ENCODE measurements around the gene SPOCK1. TPM values are rescaled to one million over a fixed set of nuclear protein-coding genes. Genes with fewer than 3 reads are reported as not detected.
"Not testable (repeated sequence)": the region's sequence is repeated elsewhere in the genome, so short reads cannot be mapped to it uniquely, and the experiment has no call there.

Gene SPOCK1
- not detected in 2 replicates for total RNA-seq

DNA sequence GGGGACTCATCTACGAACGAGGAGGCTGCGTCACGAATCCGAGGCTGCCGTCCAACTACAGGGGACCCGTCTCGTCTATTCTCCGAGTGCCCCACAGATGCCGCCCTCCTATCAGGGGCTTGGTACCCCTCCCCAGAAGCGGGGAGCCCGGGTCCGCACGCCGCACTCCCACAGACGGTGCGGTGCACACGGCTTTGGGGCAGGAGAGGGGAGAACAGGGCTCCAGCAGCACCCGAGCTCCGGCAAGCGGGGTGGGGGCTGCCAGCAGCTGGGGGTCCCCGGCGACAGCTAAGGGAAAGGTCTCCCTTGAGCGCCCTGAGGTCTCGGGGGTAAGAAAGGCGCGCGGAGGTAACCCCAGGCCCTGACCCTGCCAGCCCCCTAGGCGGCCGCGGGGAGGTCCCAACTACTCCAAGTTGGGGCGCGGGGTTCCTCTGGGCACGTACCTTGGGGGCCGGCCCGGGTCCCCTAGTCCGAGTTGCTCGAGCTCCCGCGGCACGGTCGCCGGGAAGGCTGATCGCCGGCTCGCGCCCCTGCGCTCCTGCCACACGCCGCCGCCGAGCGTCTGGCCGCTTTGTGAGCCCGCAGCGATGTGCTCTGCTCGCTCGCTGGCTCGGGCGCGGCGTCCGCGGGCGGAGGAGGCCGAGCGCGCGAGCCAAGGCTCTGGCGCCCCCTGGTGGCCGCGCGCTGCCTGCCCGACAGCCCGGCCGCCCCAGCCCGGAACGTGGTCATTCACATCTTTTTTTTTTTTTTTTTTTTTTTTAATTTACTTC is at the start of gene SPOCK1:
TSS of gene SPOCK1 (minus strand) at position 591 of the 770 bp plus-strand sequence.
- H3K27ac Mint-ChIP-seq = no peak within 1 kb of the TSS
- no peaks in the 10 kb centered on the region for H3K4me1 Mint-ChIP-seq (ENCODE audit: low read depth)
- intact Hi-C loops (cut with micrococcal nuclease) = loop anchor here (1.0 kb wide), 1 partner anchor 179 kb away; no protein-coding TSS in a partner anchor
- no peaks in the 10 kb centered on the region for H3K36me3 Mint-ChIP-seq (ENCODE audit: low read depth)
- no peaks in the 10 kb centered on the region for H3K9me3 Mint-ChIP-seq
- H3K27me3 Mint-ChIP-seq (ENCODE audit: low read depth) = peaks cover 31% of the 10 kb centered on the region
- peak; percentile 49 for DNase-seq (ENCODE audit: low spot score)
- no peak within 1 kb of the TSS for H3K4me3 Mint-ChIP-seq (ENCODE audit: low read depth)

DNA sequence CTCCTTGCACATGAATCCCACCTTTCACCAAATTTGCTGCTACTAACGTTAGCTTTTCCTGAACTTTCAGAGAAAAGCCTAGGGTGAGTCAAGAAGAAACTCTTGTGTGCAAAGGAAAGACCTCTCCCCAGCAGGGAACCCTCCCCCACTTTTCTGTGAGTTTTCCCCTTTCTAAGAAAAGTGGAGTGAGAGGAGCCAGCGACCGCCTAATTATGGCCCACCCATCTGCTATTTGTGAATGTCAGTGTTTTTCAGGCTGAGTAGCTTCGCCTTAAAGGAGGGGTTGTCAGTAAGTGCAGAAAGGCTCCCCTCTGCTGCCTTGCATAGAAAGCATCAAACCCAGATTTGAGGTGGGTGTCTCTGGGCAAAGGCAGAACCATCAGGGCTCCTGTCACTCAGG is 46.8 kb upstream of the SPOCK1 start:
- no peak for DNase-seq (ENCODE audit: low spot score)
- Mint-ChIP-seq H3K27me3 (ENCODE audit: low read depth) (no peaks in the 10 kb centered on the region), H3K27ac (no peak overlapping the region), H3K4me1 (ENCODE audit: low read depth) (no peaks in the 10 kb centered on the region), H3K9me3 (peaks cover 9% of the 10 kb centered on the region), H3K36me3 (ENCODE audit: low read depth) (no peaks in the 10 kb centered on the region), H3K4me3 (ENCODE audit: low read depth) (no peak overlapping the region)
- intact Hi-C loops (cut with micrococcal nuclease) = no loop called here

DNA sequence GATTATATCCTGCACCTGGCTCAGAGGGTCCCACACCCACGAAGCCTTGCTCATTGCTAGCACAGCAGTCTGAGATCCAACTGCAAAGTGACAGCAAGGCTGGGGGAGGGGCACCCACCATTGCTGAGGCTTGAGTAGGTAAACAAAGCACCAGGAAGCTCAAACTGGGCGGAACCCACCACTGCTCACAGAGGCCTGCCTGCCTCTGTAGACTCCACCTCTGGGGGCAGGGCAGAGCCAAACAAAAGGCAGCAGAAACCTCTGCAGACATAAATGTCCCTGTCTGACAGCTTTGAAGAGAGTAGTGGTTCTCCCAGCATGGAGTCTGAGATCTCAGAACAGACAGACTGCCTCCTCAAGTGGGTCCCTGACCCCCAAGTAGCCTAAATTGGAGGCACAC is 36.3 kb upstream of the SPOCK1 start:
- H3K27me3 Mint-ChIP-seq (ENCODE audit: low read depth); H3K4me3 Mint-ChIP-seq (ENCODE audit: low read depth); intact Hi-C loops (cut with micrococcal nuclease); H3K27ac Mint-ChIP-seq; H3K4me1 Mint-ChIP-seq (ENCODE audit: low read depth); H3K36me3 Mint-ChIP-seq (ENCODE audit: low read depth); DNase-seq (ENCODE audit: low spot score); H3K9me3 Mint-ChIP-seq: not testable (repeated sequence)

DNA sequence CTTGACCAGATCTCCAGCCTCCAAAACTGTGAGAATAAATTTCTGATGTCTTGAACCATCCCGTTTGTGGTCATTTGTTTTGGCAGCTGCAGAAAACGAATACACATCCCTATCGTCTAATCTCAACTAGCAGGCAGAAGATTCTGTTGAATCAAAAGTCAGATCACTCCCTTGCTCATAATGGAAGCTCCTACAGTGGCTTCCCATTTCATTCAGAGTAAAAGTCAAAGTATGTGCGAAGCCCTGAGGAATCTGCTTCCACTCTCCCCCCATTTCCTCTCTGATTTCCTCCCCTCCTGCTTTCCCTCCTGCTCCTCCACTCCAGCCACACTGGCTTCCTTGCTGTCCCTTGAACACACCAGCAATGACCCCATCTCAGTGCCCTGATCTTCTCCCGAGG is 34.8 kb upstream of the SPOCK1 start:
- no peak for DNase-seq (ENCODE audit: low spot score)
- Mint-ChIP-seq H3K27ac (no peak overlapping the region), H3K36me3 (ENCODE audit: low read depth) (no peaks in the 10 kb centered on the region), H3K27me3 (ENCODE audit: low read depth) (no peaks in the 10 kb centered on the region), H3K4me1 (ENCODE audit: low read depth) (no peaks in the 10 kb centered on the region), H3K4me3 (ENCODE audit: low read depth) (no peak overlapping the region), H3K9me3 (no peaks in the 10 kb centered on the region)
- intact Hi-C loops (cut with micrococcal nuclease) = no loop called here

DNA sequence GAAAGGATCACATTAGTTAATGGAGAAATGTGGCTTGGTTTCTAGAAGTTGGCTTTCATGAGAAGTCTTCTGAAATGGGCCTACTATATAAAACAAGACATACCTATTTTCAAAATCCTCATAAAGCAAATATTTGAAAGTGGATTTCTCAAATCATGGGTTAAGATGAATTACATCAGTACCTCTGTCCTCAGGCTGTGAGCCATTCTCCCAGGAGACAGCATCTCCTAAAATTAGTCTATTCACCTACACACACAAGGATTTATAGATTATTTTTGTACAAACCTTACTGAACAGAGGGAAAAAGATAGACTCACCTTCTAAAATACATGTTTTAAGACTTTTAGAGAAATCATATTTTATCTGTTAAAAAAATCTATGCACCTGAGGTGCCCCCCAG is 32.1 kb upstream of the SPOCK1 start:
- intact Hi-C loops (cut with micrococcal nuclease) = no loop called here
- Mint-ChIP-seq H3K27me3 (ENCODE audit: low read depth) (no peaks in the 10 kb centered on the region), H3K9me3 (no peaks in the 10 kb centered on the region), H3K27ac (no peak overlapping the region), H3K36me3 (ENCODE audit: low read depth) (no peaks in the 10 kb centered on the region), H3K4me1 (ENCODE audit: low read depth) (no peaks in the 10 kb centered on the region), H3K4me3 (ENCODE audit: low read depth) (no peak overlapping the region)
- no peak for DNase-seq (ENCODE audit: low spot score)

DNA sequence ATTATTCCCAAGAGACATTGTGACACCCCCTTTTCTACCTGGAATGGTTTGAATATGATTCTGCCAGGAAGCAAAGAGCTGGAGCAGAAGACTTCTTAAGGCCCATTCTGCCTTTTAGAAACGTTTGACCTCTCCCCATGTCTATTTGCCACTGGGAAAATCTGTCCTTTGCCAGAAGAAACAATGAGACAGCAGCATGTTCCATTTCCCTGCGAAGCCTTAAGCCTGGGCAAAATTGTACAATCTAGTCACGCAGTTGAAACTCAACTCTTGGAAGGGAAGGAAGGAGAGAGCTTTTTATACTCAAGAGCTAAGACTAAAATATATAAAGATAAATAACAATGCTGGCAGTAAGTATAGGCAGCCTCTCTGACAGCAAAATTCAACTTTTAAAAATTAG is 22.1 kb upstream of the SPOCK1 start:
- H3K4me3 Mint-ChIP-seq (ENCODE audit: low read depth) = no peak overlapping the region
- intact Hi-C loops (cut with micrococcal nuclease) = no loop called here

DNA sequence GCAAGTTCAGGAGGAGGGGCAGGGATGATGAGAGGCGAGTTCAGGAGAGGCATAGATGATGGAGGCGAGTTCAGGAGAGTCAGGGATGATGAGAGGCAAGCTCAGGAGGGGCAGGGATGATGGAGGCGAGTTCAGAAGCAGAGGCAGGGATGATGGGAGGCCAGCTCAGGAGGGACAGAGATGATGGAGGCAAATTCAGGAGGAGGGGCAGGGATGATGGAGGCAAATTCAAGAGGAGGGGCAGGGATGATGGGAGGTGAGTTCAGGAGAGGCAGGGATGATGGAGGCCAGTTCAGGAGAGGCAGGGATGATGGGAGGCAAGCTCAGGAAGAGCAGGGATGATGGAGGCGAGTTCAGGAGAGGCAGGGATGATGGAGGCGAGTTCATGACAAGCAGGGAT is 17.8 kb upstream of the SPOCK1 start:
- Mint-ChIP-seq H3K4me3 (ENCODE audit: low read depth) (no peak overlapping the region), H3K4me1 (ENCODE audit: low read depth) (no peaks in the 10 kb centered on the region), H3K27me3 (ENCODE audit: low read depth) (peaks cover 3% of the 10 kb centered on the region), H3K36me3 (ENCODE audit: low read depth) (no peaks in the 10 kb centered on the region), H3K27ac (no peak overlapping the region), H3K9me3 (no peaks in the 10 kb centered on the region)
- intact Hi-C loops (cut with micrococcal nuclease) = no loop called here
- DNase-seq (ENCODE audit: low spot score) = no peak

More for the DNA sequence above, 22.1 kb upstream of the SPOCK1 start:
- DNase-seq (ENCODE audit: low spot score) = no peak
- H3K36me3 Mint-ChIP-seq (ENCODE audit: low read depth) = no peaks in the 10 kb centered on the region
- H3K27me3 Mint-ChIP-seq (ENCODE audit: low read depth) = no peaks in the 10 kb centered on the region
- no peaks in the 10 kb centered on the region for H3K9me3 Mint-ChIP-seq
- H3K4me1 Mint-ChIP-seq (ENCODE audit: low read depth) = no peaks in the 10 kb centered on the region
- H3K27ac Mint-ChIP-seq = no peak overlapping the region

DNA sequence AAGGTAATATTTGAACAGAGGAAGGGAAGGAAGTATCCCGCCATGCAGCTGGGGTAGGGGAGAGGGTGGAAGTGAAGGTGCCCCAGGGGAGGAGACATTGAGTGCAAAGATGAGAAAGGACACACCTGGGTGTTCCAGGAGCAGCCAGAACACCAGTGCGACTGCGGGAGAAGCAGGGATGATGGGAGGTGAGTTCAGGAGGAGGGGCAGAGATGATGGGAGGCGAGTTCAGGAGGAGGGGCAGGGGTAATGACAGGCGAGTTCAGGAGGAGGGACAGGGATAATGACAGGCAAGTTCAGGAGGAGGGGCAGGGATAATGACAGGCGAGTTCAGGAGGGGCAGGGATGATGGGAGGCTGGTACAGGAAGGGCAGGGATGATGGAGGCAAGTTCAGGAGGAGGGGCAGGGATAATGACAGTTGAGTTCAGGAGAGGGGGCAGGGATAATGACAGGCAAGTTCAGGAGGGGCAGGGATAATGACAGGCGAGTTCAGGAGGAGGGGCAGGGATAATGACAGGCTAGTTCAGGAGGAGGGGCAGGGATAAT is 17.2 kb upstream of the SPOCK1 start:
- H3K27me3 Mint-ChIP-seq (ENCODE audit: low read depth) = peaks cover 4% of the 10 kb centered on the region
- DNase-seq (ENCODE audit: low spot score) = no peak
- no peaks in the 10 kb centered on the region for H3K36me3 Mint-ChIP-seq (ENCODE audit: low read depth)
- H3K27ac Mint-ChIP-seq = no peak overlapping the region
- no peaks in the 10 kb centered on the region for H3K4me1 Mint-ChIP-seq (ENCODE audit: low read depth)
- intact Hi-C loops (cut with micrococcal nuclease) = no loop called here
- H3K9me3 Mint-ChIP-seq = no peaks in the 10 kb centered on the region
- no peak overlapping the region for H3K4me3 Mint-ChIP-seq (ENCODE audit: low read depth)

DNA sequence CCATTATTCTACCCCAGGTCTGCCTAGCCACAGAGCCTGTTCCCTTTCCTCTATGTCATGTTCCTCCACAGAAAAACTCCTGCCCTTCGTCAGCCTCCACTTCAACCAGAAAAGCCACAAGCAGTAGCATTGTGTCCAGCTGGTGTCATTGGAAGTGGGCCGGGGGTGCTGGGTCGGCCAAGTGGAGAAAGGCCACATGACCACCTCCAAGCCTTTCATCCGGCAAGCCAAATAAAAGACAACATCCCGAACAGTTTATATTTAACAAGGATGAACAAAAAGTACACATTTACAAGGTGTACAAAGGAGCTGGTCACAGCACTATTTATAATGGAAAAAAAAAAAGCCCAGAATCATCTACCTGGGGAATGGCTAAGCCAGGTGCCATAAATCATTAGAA is 16.1 kb upstream of the SPOCK1 start:
- Mint-ChIP-seq H3K27me3 (ENCODE audit: low read depth) (peaks cover 4% of the 10 kb centered on the region), H3K4me1 (ENCODE audit: low read depth) (no peaks in the 10 kb centered on the region), H3K36me3 (ENCODE audit: low read depth) (no peaks in the 10 kb centered on the region), H3K4me3 (ENCODE audit: low read depth) (no peak overlapping the region), H3K27ac (no peak overlapping the region), H3K9me3 (no peaks in the 10 kb centered on the region)
- intact Hi-C loops (cut with micrococcal nuclease) = no loop called here
- DNase-seq (ENCODE audit: low spot score) = no peak

DNA sequence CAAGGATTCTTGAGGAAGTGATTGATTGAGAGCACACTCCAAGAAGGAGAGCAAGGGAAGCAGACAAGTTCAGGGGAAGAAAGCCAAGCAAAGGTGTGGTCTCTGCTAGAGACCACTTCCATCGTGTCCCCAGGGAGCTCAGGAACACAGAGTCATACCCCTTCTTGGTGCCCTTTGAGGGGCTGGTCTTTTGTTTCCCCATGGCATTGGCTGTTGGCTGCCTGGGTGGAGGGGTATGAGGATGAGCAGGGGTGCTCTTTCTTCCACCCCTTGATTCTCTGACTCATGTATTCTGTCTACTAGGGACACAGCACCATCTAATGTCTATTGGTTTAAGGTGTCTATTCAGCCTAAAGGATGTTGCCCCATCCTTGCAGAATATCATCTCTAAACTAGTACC is 11.5 kb upstream of the SPOCK1 start:
- intact Hi-C loops (cut with micrococcal nuclease) = no loop called here
- Mint-ChIP-seq H3K36me3 (ENCODE audit: low read depth) (no peaks in the 10 kb centered on the region), H3K27ac (no peak overlapping the region), H3K27me3 (ENCODE audit: low read depth) (peaks cover 4% of the 10 kb centered on the region), H3K4me3 (ENCODE audit: low read depth) (no peak overlapping the region), H3K9me3 (no peaks in the 10 kb centered on the region), H3K4me1 (ENCODE audit: low read depth) (no peaks in the 10 kb centered on the region)
- DNase-seq (ENCODE audit: low spot score) = no peak

DNA sequence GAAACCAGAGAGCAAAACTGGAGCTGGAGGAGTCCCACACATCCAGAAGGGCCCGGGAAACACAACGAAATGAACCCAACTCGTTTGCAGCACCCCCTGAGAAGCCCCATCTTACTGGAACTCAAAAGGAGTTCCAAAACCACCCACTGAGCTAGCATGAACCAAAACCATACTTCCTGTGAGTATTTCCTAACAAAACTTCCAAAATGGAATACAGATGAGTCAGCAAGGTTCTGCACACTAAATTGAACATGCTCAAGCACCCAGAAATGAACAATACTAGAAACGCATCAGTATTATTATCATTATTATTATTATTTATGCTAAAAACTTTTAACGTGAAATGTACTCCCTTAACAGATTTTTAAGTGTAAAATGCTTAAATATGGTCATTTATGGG is 8.0 kb upstream of the SPOCK1 start:
- DNase-seq (ENCODE audit: low spot score) = no peak
- H3K27ac Mint-ChIP-seq = no peak overlapping the region
- intact Hi-C loops (cut with micrococcal nuclease) = no loop called here
- H3K36me3 Mint-ChIP-seq (ENCODE audit: low read depth) = no peaks in the 10 kb centered on the region
- H3K27me3 Mint-ChIP-seq (ENCODE audit: low read depth) = peaks cover 2% of the 10 kb centered on the region
- H3K4me3 Mint-ChIP-seq (ENCODE audit: low read depth) = no peak overlapping the region
- no peaks in the 10 kb centered on the region for H3K9me3 Mint-ChIP-seq
- no peaks in the 10 kb centered on the region for H3K4me1 Mint-ChIP-seq (ENCODE audit: low read depth)

DNA sequence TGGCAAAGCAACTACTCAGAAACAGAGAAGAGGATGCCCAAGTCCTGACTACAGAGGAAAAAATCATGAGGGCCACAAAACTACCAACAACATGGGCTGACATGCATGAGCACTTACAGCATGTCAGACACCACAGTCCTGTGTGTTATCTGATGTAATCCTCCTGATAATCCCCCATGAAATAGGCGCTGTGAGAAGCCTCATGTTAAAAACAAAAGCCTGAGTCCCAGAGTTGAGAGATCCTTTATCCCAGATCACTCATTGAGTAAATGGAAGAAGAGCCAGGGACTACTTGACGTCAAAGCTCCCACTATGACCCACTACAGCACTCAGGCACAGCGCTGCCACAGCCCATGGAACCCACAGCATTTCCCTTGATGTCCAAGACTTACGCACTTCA is 7.2 kb upstream of the SPOCK1 start:
- Mint-ChIP-seq H3K4me1 (ENCODE audit: low read depth) (no peaks in the 10 kb centered on the region), H3K9me3 (no peaks in the 10 kb centered on the region), H3K4me3 (ENCODE audit: low read depth) (no peak overlapping the region), H3K27ac (no peak overlapping the region), H3K36me3 (ENCODE audit: low read depth) (no peaks in the 10 kb centered on the region), H3K27me3 (ENCODE audit: low read depth) (no peaks in the 10 kb centered on the region)
- intact Hi-C loops (cut with micrococcal nuclease) = no loop called here
- no peak for DNase-seq (ENCODE audit: low spot score)

DNA sequence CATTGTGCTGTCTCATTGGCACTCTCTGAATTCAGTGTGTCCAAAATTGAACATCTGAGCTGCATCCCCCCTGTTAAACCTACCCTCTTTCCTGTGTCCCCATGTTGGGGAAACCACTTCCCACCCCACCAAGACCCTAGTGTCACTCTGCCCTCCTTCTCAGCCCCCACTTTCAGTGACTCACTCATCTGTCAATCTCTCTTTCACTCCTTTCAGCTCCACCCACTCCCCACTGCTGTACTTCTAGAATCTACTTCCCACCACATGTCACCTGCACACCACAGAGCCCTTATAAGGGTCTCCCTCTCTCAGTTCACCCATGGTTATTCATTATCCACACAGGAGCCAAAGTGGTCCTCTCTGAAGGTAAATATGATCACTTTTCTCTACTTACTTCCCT is 5.8 kb upstream of the SPOCK1 start:
- Mint-ChIP-seq H3K4me1 (ENCODE audit: low read depth) (no peaks in the 10 kb centered on the region), H3K4me3 (ENCODE audit: low read depth) (no peak overlapping the region), H3K36me3 (ENCODE audit: low read depth) (no peaks in the 10 kb centered on the region), H3K27ac (no peak overlapping the region), H3K27me3 (ENCODE audit: low read depth) (no peaks in the 10 kb centered on the region), H3K9me3 (no peaks in the 10 kb centered on the region)
- intact Hi-C loops (cut with micrococcal nuclease) = no loop called here
- no peak for DNase-seq (ENCODE audit: low spot score)
